H54 (cell line): Measurements from ENCODE around the gene TTC31.
A peak's percentile ranks its signal among the peaks of the same experiment; 100 is the strongest.
"Not testable (repeated sequence)": the region's sequence is repeated elsewhere in the genome, so short reads cannot be mapped to it uniquely, and the experiment has no call there.

Experiments
- DNase-seq: peaks from one replicate; pipeline ENCODE4 v3.0.0; 2011; ENCODE audit warnings: low spot score, mixed read lengths; ENCODE audit not compliant: insufficient read length
- FAIRE-seq: peaks from 3 replicates; lab custom pipeline; 2011; peaks lifted over from hg19 to GRCh38; lab: Jason Lieb, UNC
- POLR2A ChIP-seq: IDR thresholded peaks from 2 replicates; pipeline ENCODE4 v1.6.1; 2011; ENCODE audit warnings: low read depth, mild to moderate bottlenecking, low read length

The TTC31 gene

GRCh38 chr2:74482801-74483674, at the start of gene TTC31, which contains the start of gene CCDC142:
Gene TTC31, plus strand, starts transcription at chr2:74483081. Its CDS starts 15 bp downstream, at chr2:74483096.
Gene CCDC142, minus strand, starts transcription at chr2:74482998. Its CDS starts 161 bp downstream, at chr2:74482837.
- FAIRE-seq, result no peak
- TF ChIP-seq POLR2A, result peak; percentile 30; the same call in 1 of the 2 replicates
- peak; percentile 91 for DNase-seq

- no peak for DNase-seq
- TF ChIP-seq POLR2A, result no peak
- FAIRE-seq, result no peak
Measured at GRCh38 chr2:74436111-74436805, 46.6 kb upstream of the TTC31 start.

GRCh38 chr2:74436848-74437695, 45.8 kb upstream of the TTC31 start:
- TF ChIP-seq POLR2A, result no peak
- FAIRE-seq (no peak), DNase-seq (no peak)

- FAIRE-seq (no peak), DNase-seq (no peak)
- no peak for TF ChIP-seq POLR2A
Measured at GRCh38 chr2:74438248-74438647, 44.6 kb upstream of the TTC31 start.

- TF ChIP-seq POLR2A, result no peak
- FAIRE-seq (no peak), DNase-seq (no peak)
Measured at GRCh38 chr2:74439373-74439772, 43.5 kb upstream of the TTC31 start.

- TF ChIP-seq POLR2A, result no peak
- peak; percentile 74 for DNase-seq
- no peak for FAIRE-seq
Measured at GRCh38 chr2:74439803-74440377, 43.0 kb upstream of the TTC31 start.

GRCh38 chr2:74440378-74441169, 42.3 kb upstream of the TTC31 start:
- DNase-seq (peak; percentile 98), FAIRE-seq (no peak)
- TF ChIP-seq POLR2A, result peak; percentile 69

GRCh38 chr2:74441170-74441689, 41.7 kb upstream of the TTC31 start:
- FAIRE-seq, result no peak
- TF ChIP-seq POLR2A, result no peak
- no peak for DNase-seq

- FAIRE-seq, result no peak
- DNase-seq, result no peak
- no peak for TF ChIP-seq POLR2A
Measured at GRCh38 chr2:74441690-74442482, 41.0 kb upstream of the TTC31 start, which contains the start of gene RTKN. Gene RTKN, minus strand, starts transcription at chr2:74441937. Its CDS starts 121 bp downstream, at chr2:74441816.

GRCh38 chr2:74442483-74443297, 40.2 kb upstream of the TTC31 start:
- DNase-seq, FAIRE-seq: not testable (repeated sequence)
